A673 (cell line): ENCODE data around the gene PLCXD3. TPM values are rescaled to one million over a fixed set of nuclear protein-coding genes. Genes with fewer than 3 reads are reported as not detected.

Source experiments
- BruUV-seq: library from RNA; stranded (reverse); fragments of 400-500 nt; replicated peaks from 2 replicates; lab custom pipeline; 2021; lab: Mats Ljungman, UMichigan
- CTCF ChIA-PET: fragments of 300-600 bp; sonication (Branson Sonifier 250); formaldehyde crosslinking; loops from one replicate; lab custom pipeline; 2022; ENCODE audit warnings: antibody characterized with exemption; lab: Charles Lee
- POLR2A ChIA-PET: fragments of 300-600 bp; sonication (Branson Sonifier 250); formaldehyde crosslinking; loops from one replicate; lab custom pipeline; 2022; ENCODE audit warnings: antibody characterized with exemption; ENCODE audit not compliant: low non-redundant PET; lab: Charles Lee
- DNase-seq: peaks from one replicate; pipeline ENCODE4 v3.0.0-alpha.2; 2015; ENCODE audit warnings: low spot score
- H3K27ac ChIP-seq: fragments of 200-600 bp; sonication (generic); 2 replicates; pipeline ENCODE4 v1.5.1; 2016; ENCODE audit warnings: mixed run types, low read depth, mild to moderate bottlenecking, mixed read lengths, antibody characterized with exemption, low read length; ENCODE audit not compliant: poor library complexity, severe bottlenecking
- H3K27me3 ChIP-seq: fragments of 200-600 bp; sonication (generic); replicated peaks from 2 replicates; pipeline ENCODE4 v1.6.1; 2017; ENCODE audit warnings: mixed run types, low read depth, mild to moderate bottlenecking, mixed read lengths, antibody characterized with exemption, low read length; ENCODE audit not compliant: insufficient read depth, poor library complexity
- H3K36me3 ChIP-seq: fragments of 200-600 bp; sonication (generic); 2 replicates; pipeline ENCODE4 v1.6.1; 2016; ENCODE audit warnings: mixed run types, mild to moderate bottlenecking, mixed read lengths, antibody characterized with exemption, low read length; ENCODE audit not compliant: insufficient read depth, poor library complexity, severe bottlenecking
- H3K4me1 ChIP-seq: fragments of 200-600 bp; sonication (generic); 2 replicates; pipeline ENCODE4 v1.6.1; 2017; ENCODE audit warnings: mixed run types, mild to moderate bottlenecking, mixed read lengths, antibody characterized with exemption, low read length; ENCODE audit not compliant: insufficient read depth, poor library complexity, severe bottlenecking
- H3K4me3 ChIP-seq: fragments of 200-600 bp; sonication (generic); 2 replicates; pipeline ENCODE4 v1.5.1; 2016; ENCODE audit warnings: low read depth, mixed run types, mild to moderate bottlenecking, mixed read lengths, low read length; ENCODE audit not compliant: poor library complexity, severe bottlenecking
- H3K9me3 ChIP-seq: fragments of 200-600 bp; sonication (generic); 2 replicates; pipeline ENCODE4 v1.6.1; 2016; ENCODE audit warnings: mixed run types, low read depth, mild to moderate bottlenecking, mixed read lengths, antibody characterized with exemption, low read length; ENCODE audit not compliant: poor library complexity, severe bottlenecking
- EZH2 ChIP-seq: fragments of 200-600 bp; sonication (generic); IDR thresholded peaks from 2 replicates; pipeline ENCODE4 v1.6.1; 2017; ENCODE audit warnings: borderline replicate concordance, low read depth, mild to moderate bottlenecking, mixed read lengths, antibody characterized with exemption, low read length; ENCODE audit not compliant: poor library complexity, severe bottlenecking
- intact Hi-C: fragments of 100-400 bp; cut with micrococcal nuclease; formaldehyde crosslinking; loops from one replicate; pipeline ENCODE4 v1.10.0; 2022; ENCODE audit not compliant: unreplicated experiment
- total RNA-seq: library from RNA; stranded (reverse); gene quantifications from 2 replicates; pipeline ENCODE4 v1.2.3, GENCODE V29; 2021
- TF ChIP-seq, protein P1 (sequence below): fragments of 300-800, 200-600 bp; sonication (generic); conservative IDR thresholded peaks from 2 replicates; pipeline ENCODE4 v1.5.1; 2017; ENCODE audit warnings: low read depth, mild to moderate bottlenecking, antibody characterized with exemption, low read length, moderate library complexity, mixed read lengths

PLCXD3 gene
- total RNA-seq, 1 experiment from 2014 or later: 1.3 TPM

DNA sequence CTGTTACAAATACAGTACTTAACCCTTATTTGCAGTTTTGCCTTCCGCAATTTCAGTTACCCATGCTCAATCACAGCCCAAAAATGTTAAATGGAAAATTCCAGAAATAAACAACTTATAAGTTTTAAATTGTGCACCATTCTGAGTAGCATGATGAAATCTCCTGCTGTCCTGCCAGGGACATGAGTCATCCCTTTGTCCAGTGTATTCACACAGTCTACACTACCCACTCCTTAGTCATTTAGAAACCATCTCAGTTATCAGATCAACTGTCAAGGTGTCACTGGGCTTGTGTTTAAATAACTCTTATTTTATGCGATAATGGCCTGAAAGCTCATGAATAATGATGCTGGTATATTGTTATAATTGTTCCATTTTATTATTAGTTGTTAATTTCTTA is 95.8 kb downstream of the PLCXD3 start:
- H3K4me3 ChIP-seq: no peak overlapping the region
- TF ChIP-seq, protein P1, sequence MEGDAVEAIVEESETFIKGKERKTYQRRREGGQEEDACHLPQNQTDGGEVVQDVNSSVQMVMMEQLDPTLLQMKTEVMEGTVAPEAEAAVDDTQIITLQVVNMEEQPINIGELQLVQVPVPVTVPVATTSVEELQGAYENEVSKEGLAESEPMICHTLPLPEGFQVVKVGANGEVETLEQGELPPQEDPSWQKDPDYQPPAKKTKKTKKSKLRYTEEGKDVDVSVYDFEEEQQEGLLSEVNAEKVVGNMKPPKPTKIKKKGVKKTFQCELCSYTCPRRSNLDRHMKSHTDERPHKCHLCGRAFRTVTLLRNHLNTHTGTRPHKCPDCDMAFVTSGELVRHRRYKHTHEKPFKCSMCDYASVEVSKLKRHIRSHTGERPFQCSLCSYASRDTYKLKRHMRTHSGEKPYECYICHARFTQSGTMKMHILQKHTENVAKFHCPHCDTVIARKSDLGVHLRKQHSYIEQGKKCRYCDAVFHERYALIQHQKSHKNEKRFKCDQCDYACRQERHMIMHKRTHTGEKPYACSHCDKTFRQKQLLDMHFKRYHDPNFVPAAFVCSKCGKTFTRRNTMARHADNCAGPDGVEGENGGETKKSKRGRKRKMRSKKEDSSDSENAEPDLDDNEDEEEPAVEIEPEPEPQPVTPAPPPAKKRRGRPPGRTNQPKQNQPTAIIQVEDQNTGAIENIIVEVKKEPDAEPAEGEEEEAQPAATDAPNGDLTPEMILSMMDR: no peak
- TF ChIP-seq EZH2: no peak
- peaks cover 8% of the 10 kb centered on the region for H3K4me1 ChIP-seq
- H3K27me3 ChIP-seq: no peaks in the 10 kb centered on the region
- POLR2A ChIA-PET: no interaction called here
- H3K27ac ChIP-seq: no peak overlapping the region
- intact Hi-C loops: no loop called here
- no TSS peak for BruUV-seq
- no peaks in the 10 kb centered on the region for H3K36me3 ChIP-seq
- CTCF ChIA-PET: no interaction called here
- no peaks in the 10 kb centered on the region for H3K9me3 ChIP-seq
- no peak for DNase-seq

DNA sequence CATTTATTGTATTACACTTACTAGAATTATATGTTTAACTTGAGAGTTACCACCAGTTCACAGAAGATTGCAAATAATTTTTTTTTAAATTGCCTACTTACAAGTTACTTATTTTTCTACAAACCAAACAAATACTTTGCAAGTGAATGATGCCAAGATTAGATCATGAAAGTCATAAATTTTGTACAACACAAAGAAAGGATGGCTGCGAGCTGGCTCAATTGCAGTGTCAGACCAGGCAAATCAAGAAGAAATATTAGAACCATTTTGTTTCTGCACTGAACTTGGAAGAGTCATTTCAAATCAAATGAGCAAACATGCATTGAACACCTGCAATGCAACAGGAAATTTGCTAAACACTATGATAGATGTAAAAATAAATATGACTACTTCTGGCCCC is 97.3 kb downstream of the PLCXD3 start:
- Histone ChIP-seq H3K9me3 (no peaks in the 10 kb centered on the region), H3K27me3 (no peaks in the 10 kb centered on the region), H3K4me1 (peaks cover 8% of the 10 kb centered on the region), H3K36me3 (no peaks in the 10 kb centered on the region), H3K4me3 (no peak overlapping the region), H3K27ac (no peak overlapping the region)
- no TSS peak for BruUV-seq
- no peak for TF ChIP-seq EZH2
- TF ChIP-seq, protein P1: no peak
- DNase-seq: no peak
- ChIA-PET CTCF (no interaction called here), POLR2A (interaction anchor here (0.6 kb wide), 1 partner anchor 73 kb away, joined by 3 read pairs; no protein-coding TSS in a partner anchor)
- intact Hi-C loops: no loop called here

DNA sequence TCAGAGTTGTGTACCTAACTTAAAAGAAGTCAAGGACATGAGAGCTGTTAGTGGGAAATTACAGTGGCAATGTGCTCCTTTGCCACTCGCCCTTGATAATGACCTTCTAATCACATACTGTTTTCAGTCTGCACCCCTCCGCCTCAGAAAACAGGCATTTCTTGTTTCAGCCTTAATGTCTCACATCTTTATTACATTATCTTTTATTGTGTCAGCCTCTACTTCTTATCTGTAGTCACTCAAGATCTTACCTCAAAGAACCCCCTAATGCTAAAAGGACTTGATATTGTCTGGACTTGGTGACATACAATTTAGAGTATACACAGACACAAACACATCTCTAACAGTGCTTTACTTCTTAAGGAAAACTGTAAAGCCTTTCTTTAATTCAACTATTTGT is 97.9 kb downstream of the PLCXD3 start:
- TF ChIP-seq, protein P1: no peak
- no peak for TF ChIP-seq EZH2
- intact Hi-C loops: no loop called here

More for the DNA sequence above, 97.9 kb downstream of the PLCXD3 start:
- Histone ChIP-seq H3K4me3 (no peak overlapping the region), H3K4me1 (peaks cover 8% of the 10 kb centered on the region), H3K27me3 (no peaks in the 10 kb centered on the region), H3K27ac (no peak overlapping the region), H3K9me3 (no peaks in the 10 kb centered on the region), H3K36me3 (no peaks in the 10 kb centered on the region)
- CTCF ChIA-PET: no interaction called here
- POLR2A ChIA-PET: no interaction called here
- no TSS peak for BruUV-seq
- no peak for DNase-seq
